Gastroesophageal sphincter (tissue), 3 donors: Measurements from ENCODE around the gene GADD45G.

Experiments used
- EP300 ChIP-seq: sonication (generic); formaldehyde crosslinking; IDR thresholded peaks from one replicate; pipeline ENCODE4 v1.6.1; 2017; ENCODE audit warnings: antibody characterized with exemption, mild to moderate bottlenecking
- POLR2A ChIP-seq, 2 donors: fragments of 450-650 bp; IDR thresholded peaks; one replicate each; pipeline ENCODE4 v1.6.1; 2017; ENCODE audit warnings: antibody characterized with exemption in 2 of 2, mild to moderate bottlenecking in 2 of 2, moderate library complexity in 1 of 2
- POLR2AphosphoS5 ChIP-seq: sonication (generic); formaldehyde crosslinking; IDR thresholded peaks from one replicate; pipeline ENCODE4 v1.6.1; 2017; ENCODE audit warnings: antibody characterized with exemption
- TF ChIP-seq, protein P1 (sequence below), 4 experiments: fragments of 200-600 bp in 2 of 4; fragments of 450-650 bp in 2 of 4; sonication (generic) in 1 of 4; IDR thresholded peaks; one replicate each; pipeline ENCODE4 v1.5.1; 2017 to 2019; ENCODE audit warnings: antibody characterized with exemption in 4 of 4, mild to moderate bottlenecking in 2 of 4, moderate library complexity in 2 of 4

DNA sequence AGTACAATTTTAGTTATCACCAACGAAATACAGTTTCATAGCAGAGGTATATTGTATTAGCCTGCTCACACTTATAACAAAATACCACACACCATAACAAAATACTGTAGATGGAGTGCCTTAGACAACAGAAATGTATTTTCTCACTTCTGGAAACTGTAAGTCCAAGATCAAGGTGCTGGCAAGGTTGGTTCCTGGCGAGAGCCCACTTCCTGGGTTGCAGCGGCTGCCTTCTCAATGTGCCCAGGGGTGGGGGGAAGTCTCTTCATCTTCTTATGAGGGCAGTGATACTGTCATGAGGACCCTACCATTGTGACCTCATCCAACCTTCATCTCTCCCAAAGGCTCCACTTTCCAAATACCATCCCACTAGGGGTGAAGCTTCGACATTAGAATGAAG is 30.5 kb upstream of the GADD45G start:
- TF ChIP-seq, protein P1, sequence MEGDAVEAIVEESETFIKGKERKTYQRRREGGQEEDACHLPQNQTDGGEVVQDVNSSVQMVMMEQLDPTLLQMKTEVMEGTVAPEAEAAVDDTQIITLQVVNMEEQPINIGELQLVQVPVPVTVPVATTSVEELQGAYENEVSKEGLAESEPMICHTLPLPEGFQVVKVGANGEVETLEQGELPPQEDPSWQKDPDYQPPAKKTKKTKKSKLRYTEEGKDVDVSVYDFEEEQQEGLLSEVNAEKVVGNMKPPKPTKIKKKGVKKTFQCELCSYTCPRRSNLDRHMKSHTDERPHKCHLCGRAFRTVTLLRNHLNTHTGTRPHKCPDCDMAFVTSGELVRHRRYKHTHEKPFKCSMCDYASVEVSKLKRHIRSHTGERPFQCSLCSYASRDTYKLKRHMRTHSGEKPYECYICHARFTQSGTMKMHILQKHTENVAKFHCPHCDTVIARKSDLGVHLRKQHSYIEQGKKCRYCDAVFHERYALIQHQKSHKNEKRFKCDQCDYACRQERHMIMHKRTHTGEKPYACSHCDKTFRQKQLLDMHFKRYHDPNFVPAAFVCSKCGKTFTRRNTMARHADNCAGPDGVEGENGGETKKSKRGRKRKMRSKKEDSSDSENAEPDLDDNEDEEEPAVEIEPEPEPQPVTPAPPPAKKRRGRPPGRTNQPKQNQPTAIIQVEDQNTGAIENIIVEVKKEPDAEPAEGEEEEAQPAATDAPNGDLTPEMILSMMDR (IDR thresholded peaks at IDR 0.05) = no peak
- TF ChIP-seq POLR2AphosphoS5 (no peak), EP300 (no peak), POLR2A (IDR thresholded peaks at IDR 0.05) (no peak)
